ENCODE data around the gene TMEM132C.

Gene TMEM132C

GRCh38 chr12:128729628-128730121 is 462.7 kb downstream of the TMEM132C start:
- no peak for DNase-seq

DNA sequence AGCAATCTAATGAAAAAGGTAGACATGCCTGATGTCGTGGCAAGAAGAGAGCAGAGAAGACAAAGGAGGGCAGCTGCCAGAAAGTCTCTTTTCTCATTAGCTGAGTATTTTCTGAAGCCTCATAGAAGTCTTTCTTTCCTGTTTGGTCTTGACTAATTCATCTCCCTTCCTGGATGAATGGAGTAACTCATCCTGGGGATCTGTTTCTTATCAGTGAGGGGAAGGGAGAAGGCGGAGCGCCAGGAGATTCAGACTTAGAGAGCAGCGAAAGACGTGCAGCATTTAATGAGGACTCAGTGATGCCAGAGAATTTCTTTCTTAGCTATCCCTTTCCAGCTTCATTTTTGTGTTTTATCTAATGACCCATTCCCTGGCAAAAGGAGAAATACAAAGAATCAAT is 467.4 kb downstream of the TMEM132C start:
- no peak for DNase-seq

DNA sequence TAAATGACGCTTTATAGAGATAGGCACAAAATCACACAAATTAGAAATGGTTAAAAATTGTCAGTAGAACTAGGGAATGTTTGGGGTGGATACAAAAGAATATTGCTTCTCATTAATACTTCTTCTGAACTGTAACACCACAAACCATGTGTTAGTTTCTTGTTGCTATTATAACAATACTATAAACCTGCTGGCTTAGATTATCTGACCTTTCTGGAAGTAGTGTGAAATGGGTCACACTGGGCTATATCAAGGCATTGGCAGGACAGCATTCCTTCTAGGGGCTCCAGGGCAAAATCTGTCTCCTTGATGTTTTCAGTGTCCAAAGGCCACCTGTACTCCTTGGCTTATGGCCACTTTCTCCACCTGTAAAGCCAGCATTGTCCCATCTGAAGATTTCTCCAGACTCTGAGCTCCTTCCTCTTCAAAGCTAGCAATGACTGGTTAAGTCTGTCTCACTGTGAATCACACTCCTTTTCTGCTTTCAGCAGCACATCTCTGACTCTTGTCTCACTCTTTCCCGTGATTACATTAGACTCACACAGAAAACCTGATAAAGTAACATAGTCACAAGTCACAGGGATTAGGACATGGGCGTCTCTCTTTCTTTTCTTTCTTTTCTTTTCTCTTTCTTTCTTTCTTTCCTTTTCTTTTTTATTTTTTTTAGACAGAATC is 470.5 kb downstream of the TMEM132C start:
- DNase-seq, result no peak

DNA sequence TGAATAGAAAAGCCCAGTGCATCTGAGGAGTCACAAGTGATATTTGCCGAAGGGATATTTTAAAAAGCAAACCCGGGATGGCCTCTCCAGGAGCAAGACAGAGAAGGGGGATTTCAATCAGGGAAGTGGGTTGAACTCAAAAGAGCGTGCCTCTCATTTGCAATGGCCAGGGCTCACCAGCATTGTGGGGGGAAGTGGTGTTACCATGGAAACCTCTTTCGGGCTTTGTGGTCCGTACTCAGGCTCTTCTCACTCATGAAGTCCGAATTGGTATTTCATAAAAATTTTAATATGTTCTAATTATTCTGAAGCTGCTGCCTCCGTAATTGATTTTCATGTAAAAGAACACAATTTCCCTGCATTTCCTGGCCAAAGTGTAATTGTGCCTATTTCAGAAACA is 476.9 kb downstream of the TMEM132C start:
- no peak for DNase-seq

DNA sequence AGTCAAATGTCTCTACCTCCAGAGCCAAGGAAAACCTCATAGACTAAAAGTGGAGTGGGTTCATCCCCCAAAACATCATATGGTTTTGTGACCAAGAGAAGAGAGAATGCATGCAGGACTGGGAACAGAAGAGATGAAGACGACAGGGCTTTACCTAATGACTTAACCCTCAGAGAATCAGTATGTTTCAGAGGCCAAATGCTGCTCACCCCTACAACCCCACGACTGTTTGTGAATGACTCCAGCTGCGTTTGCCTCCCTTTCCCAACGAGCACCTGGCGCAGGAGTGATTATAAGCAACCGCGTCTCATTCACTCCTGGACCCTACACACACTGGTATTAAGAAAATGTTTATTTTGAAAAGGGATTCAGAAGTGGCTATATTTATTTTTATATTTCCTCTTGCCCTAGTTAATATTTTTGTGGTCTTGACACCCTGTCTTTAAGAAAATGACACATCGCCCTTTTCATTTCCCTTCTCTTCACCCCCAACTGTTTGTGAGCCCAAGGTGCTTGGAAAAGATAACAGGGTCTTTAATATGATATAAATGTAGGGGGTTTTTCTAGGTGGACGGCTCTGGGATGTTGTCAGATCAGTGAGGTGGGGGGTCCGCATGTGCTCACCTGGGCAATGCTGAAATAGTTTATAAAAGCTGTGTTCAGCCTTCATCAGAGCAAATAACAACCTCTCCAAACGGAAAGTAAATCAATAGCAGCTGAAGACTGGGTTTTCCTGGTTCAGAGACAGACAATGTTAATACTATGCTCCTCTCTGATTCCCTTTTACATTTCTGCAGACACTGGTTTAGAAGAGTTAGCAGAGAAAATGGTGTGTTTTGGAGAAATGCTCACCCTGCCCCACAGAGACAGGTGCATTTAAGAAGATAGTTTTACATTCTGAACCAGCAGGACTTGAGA is 479.1 kb downstream of the TMEM132C start:
- DNase-seq, result no peak

- no peak for DNase-seq
These were observed 480.5 kb downstream of the TMEM132C start for GRCh38 chr12:128747441-128747840.

DNA sequence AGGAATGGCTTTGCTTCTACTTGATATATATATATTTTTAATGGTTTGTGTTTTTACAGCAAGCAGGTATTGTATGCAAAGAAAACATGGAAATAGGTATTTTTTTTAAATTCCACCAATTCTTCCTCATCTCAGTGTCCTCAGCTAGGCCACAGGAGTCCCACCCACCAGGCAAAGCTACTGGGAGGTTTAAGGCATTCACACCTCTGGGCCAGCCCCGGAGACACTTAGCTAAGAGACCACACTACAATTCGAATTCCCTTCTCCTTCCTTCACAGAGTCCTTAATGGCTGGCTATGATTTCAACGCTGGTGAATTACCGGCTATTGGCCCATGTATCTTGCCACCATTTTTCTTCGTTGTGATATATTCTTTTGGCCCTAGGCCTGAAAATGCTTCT is 485.4 kb downstream of the TMEM132C start:
- no peak for DNase-seq

DNA sequence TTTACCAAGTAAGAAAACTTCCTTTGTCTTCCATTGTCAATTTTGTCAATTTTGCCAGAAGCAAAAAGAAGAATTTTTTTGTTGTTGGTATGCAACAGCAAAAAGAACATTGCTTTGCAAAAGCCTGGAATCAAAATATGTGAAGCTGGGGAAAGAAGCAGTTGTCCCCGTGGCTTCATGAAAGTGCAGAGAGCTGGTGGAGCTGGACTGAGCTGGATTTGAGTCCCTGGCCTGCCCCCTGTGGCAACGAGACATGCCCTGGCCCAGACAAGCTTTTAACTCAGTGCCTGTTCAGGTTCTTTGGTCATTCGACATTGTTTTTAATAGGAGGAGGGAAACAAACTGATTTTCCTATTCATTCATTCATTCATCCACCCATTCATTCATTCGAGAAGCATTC is 486.5 kb downstream of the TMEM132C start:
- no peak for DNase-seq

GRCh38 chr12:128754275-128754674 is 487.3 kb downstream of the TMEM132C start:
- no peak for DNase-seq

DNA sequence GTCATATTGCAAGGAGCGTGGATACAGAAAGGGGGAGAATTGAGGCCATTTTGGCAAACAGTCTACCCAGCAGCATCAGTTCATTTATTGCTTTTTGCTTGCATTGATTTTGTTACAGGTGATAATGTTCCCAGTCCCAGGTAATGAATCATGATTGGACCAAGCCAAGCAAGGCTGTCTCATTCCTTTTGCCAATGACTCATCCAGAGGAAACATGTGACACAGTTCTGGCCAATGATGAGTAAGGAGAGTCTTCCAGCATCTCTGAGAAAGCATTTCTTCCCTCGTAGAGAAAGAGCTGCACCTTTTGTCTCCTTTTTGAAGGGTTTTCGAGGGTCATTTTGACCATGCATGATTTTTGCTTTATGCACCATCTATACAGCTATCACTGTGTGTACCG is 488.6 kb downstream of the TMEM132C start:
- DNase-seq, result no peak

Measured in NCI-H524 treated with DMSO at 0.1 percent for 48 hours (cell line).